ENCODE measurements around the gene MAMLD1.

GRCh38 chrX:150361070-150361776, 1.9 kb upstream of the MAMLD1 start:
- no peak for TF ChIP-seq CTCF (IDR thresholded peaks at IDR 0.05)
- peak in 1 of 2 donors; percentile 4 for TF ChIP-seq POLR2A (IDR thresholded peaks at IDR 0.05)
